SK-N-MC (cell line): Measurements from ENCODE around the gene INPP5A.

Experiments used
- EZH2 ChIP-seq: fragments of 200-600 bp; sonication (generic); IDR thresholded peaks from one replicate; pipeline ENCODE4 v1.6.1; 2017; ENCODE audit warnings: antibody characterized with exemption
- FOXP2 ChIP-seq: optimal IDR thresholded peaks from 2 replicates; pipeline ENCODE3; 2011; ENCODE audit warnings: mild to moderate bottlenecking, moderate library complexity; ENCODE audit not compliant: insufficient read depth; ENCODE audit errors: extremely low read length, control extremely low read depth

GRCh38 chr10:132615341-132616169 lies 78.0 kb downstream of the INPP5A start:
- no peak for TF ChIP-seq EZH2
- TF ChIP-seq FOXP2: no peak
